ENCODE measurements around the gene MAN1A2. TPM values are rescaled to one million over a fixed set of nuclear protein-coding genes. Genes with fewer than 3 reads are reported as not detected.
"Not testable (repeated sequence)": the region's sequence is repeated elsewhere in the genome, so short reads cannot be mapped to it uniquely, and the experiment has no call there.

Gene MAN1A2
- polyA plus RNA-seq, 1 experiment: 40.7 TPM

GRCh38 chr1:117321680-117322609 lies 45.3 kb upstream of the MAN1A2 start:
- CTCF ChIA-PET: interaction anchor here (0.9 to 1.3 kb wide), 3 partner anchors 10 to 254 kb away, joined by 3 to 4 read pairs (median 3); no protein-coding TSS in a partner anchor
- no peak for TF ChIP-seq CTCF (IDR thresholded peaks at IDR 0.05; ENCODE audit: low read depth, low read length)
- no peak for DNase-seq (ENCODE audit: low read depth, low spot score)
- Histone ChIP-seq H3K27ac (ENCODE audit: low read depth, low read length) (no peak overlapping the region), H3K27me3 (ENCODE audit: control insufficient read depth, insufficient read depth, low read length) (no peaks in the 10 kb centered on the region), H3K9me3 (ENCODE audit: control insufficient read depth, insufficient read depth, low read length) (no peaks in the 10 kb centered on the region), H3K4me3 (ENCODE audit: low read depth, low read length) (no peak overlapping the region)
- POLR2A ChIA-PET: no interaction called here

GRCh38 chr1:117324357-117324756 lies 42.9 kb upstream of the MAN1A2 start:
- no peak overlapping the region for H3K27ac ChIP-seq (ENCODE audit: low read depth, low read length)
- no peak for TF ChIP-seq CTCF (IDR thresholded peaks at IDR 0.05; ENCODE audit: low read depth, low read length)
- H3K4me3 ChIP-seq (ENCODE audit: low read depth, low read length): no peak overlapping the region
- H3K9me3 ChIP-seq (ENCODE audit: control insufficient read depth, insufficient read depth, low read length): no peaks in the 10 kb centered on the region
- no peaks in the 10 kb centered on the region for H3K27me3 ChIP-seq (ENCODE audit: control insufficient read depth, insufficient read depth, low read length)
- DNase-seq (ENCODE audit: low read depth, low spot score): no peak
- ChIA-PET CTCF (no interaction called here), POLR2A (no interaction called here)

- H3K9me3 ChIP-seq (ENCODE audit: control insufficient read depth, insufficient read depth, low read length); POLR2A ChIA-PET; CTCF ChIA-PET; H3K27me3 ChIP-seq (ENCODE audit: control insufficient read depth, insufficient read depth, low read length); DNase-seq (ENCODE audit: low read depth, low spot score); H3K27ac ChIP-seq (ENCODE audit: low read depth, low read length); H3K4me3 ChIP-seq (ENCODE audit: low read depth, low read length): not testable (repeated sequence)
These were observed 41.2 kb upstream of the MAN1A2 start for GRCh38 chr1:117326035-117326434.

GRCh38 chr1:117327011-117327410 lies 40.2 kb upstream of the MAN1A2 start:
- no peak overlapping the region for H3K27ac ChIP-seq (ENCODE audit: low read depth, low read length)
- ChIA-PET POLR2A (no interaction called here), CTCF (interaction anchor here (1.1 kb wide), 1 partner anchor 15 kb away, joined by 3 read pairs; no protein-coding TSS in a partner anchor)
- no peak for TF ChIP-seq CTCF (IDR thresholded peaks at IDR 0.05; ENCODE audit: low read depth, low read length)
- H3K27me3 ChIP-seq (ENCODE audit: control insufficient read depth, insufficient read depth, low read length): peaks cover 3% of the 10 kb centered on the region
- DNase-seq (ENCODE audit: low read depth, low spot score): no peak
- H3K9me3 ChIP-seq (ENCODE audit: control insufficient read depth, insufficient read depth, low read length): no peaks in the 10 kb centered on the region
- H3K4me3 ChIP-seq (ENCODE audit: low read depth, low read length): no peak overlapping the region

- Histone ChIP-seq H3K9me3 (ENCODE audit: control insufficient read depth, insufficient read depth, low read length) (no peaks in the 10 kb centered on the region), H3K4me3 (ENCODE audit: low read depth, low read length) (no peak overlapping the region), H3K27ac (ENCODE audit: low read depth, low read length) (no peak overlapping the region), H3K27me3 (ENCODE audit: control insufficient read depth, insufficient read depth, low read length) (peaks cover 3% of the 10 kb centered on the region)
- no peak for TF ChIP-seq CTCF (IDR thresholded peaks at IDR 0.05; ENCODE audit: low read depth, low read length)
- no peak for DNase-seq (ENCODE audit: low read depth, low spot score)
- ChIA-PET CTCF (interaction anchor here (0.9 to 1.0 kb wide), 2 partner anchors 268 to 321 kb away, joined by 3 read pairs; no protein-coding TSS in a partner anchor), POLR2A (no interaction called here)
These were observed 31.7 kb upstream of the MAN1A2 start for GRCh38 chr1:117335376-117336086.

Measured in AG04450 (cell line).